ENCODE results near the gene SASH1.
"Not testable (repeated sequence)": the region's sequence is repeated elsewhere in the genome, so short reads cannot be mapped to it uniquely, and the experiment has no call there.

The SASH1 gene

GRCh38 chr6:148329596-148330381, 12.8 kb upstream of the SASH1 start:
- DNase-seq, result no peak

DNA sequence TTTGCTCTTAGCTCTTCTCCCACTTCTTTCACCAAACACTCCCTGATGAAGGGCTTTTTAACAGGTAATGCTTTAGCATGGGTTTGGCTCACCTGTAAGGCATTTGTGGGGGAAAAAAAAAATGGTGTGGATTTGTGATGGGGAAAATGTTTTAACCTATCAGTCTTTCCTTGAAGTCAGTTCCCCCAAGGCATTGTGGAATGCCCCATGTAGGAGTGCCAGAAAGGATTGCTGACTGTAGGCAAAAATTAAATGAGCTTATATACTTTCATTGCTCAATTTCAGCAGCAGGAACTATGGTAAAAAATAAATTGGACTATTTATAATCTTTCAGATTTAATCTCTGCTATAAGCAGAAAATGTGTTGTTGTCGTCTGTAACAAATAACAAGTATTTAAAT, 10.6 kb upstream of the SASH1 start:
- DNase-seq, result no peak

GRCh38 chr6:148336901-148337300, 5.7 kb upstream of the SASH1 start:
- DNase-seq, result no peak

- DNase-seq, result no peak
These were observed 2.9 kb upstream of the SASH1 start for GRCh38 chr6:148339766-148340165.

DNA sequence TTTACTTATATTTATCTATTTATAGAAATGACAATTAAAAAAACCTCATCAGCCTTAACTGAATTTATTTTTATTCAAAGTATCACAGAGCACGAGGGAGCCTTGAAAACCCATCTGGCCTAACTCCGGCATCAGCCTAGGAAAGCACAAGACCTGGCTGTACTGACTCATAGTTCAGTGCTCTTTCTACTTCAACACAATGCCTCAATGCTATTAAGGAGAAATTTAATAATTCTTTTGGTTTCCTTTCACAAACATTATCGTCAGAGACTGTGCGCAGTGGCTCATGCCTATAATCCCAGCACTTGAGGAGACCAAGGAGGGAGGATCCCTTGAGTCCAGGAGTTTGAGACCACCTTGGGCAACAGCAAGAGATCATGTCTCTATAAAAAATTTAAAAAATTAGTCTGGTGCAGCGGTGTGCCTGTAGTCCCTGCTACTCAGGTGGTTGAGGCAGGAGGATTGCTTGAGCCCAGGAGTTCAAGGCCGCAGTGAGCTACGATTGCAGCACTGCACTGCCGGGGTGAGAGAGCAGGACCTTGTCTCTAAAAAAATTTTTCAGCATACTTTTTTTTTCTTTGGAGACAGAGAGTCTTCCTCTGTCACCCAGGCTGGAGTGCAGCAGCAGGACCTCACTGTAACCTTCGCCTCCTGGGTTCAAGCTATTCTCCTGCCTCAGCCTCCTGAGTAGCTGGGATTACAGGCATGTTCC, 1.9 kb upstream of the SASH1 start:
- DNase-seq, result no peak

- DNase-seq, result no peak
These were observed 613 bp upstream of the SASH1 start for GRCh38 chr6:148342100-148342349.

- DNase-seq, result no peak
These were observed 577 bp downstream of the SASH1 start for GRCh38 chr6:148343047-148343782.

- no peak for DNase-seq
These were observed 2.5 kb downstream of the SASH1 start for GRCh38 chr6:148345176-148345575.

- DNase-seq, result no peak
These were observed 2.9 kb downstream of the SASH1 start for GRCh38 chr6:148345578-148345977.

GRCh38 chr6:148346681-148347440, 4.2 kb downstream of the SASH1 start:
- no peak for DNase-seq

- DNase-seq, result no peak
These were observed 4.9 kb downstream of the SASH1 start for GRCh38 chr6:148347441-148348054.

DNA sequence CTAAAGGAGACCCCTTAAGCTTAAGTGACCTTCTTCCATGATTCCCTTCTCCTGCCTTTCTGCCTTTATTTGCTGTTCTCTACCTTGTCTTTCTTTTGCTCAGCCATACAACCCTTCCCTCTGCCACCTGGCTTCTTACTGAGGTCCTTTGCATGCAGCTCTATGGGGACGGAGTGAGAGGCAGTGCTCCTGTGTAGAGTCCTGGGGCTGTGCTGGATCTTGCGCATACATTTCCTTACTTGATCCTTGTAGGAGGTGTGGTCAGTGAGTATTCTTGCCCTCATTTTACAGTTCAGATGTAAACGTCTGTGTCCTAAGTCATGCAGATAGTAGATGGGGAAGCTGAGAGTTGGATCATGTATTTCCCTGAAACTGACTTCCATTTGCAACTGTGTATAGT, 5.7 kb downstream of the SASH1 start:
- no peak for DNase-seq

DNA sequence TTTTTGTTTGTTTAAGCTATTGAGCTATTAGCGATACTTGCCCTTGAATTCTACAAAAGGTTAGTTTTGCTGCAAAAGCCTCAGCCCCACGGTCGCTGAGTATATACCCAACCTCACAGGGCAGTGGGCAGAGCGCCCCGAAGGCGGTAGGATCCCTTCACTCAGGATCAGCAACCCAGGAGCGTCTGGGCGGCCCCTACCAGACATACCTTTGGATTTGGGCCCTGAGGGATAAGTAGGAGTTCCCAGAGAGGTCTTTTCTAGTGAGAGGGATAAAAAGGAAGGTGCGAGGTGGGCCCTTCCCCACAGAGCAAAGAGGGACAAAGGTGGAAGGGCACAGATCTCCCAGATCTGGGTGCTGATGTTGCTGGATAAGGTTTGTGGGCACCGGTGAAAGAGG, 6.1 kb downstream of the SASH1 start:
- no peak for DNase-seq

GRCh38 chr6:148349466-148349865, 6.8 kb downstream of the SASH1 start:
- DNase-seq, result no peak

DNA sequence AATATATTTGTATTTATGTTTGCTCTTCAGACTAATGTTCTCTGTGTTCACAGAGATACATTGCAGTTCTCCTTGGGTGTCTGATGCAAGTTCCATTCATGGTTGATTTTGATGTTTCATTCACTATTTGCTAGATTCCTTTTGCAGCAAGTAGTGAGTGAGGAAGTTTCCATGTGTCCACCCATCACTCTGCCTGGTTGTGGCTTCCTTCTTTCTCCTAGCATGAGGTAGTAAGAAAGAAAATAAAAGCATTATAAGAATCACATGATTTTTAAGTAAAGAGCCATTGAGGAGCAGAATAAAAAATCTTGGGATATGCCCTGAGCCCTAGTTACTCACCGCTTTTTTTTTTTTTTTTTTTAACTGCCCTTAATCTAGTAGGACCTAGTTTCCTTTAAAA, 8.7 kb downstream of the SASH1 start:
- no peak for DNase-seq

GRCh38 chr6:148352421-148352820, 9.8 kb downstream of the SASH1 start:
- DNase-seq, result not testable (repeated sequence)

GRCh38 chr6:148358196-148358785, 15.7 kb downstream of the SASH1 start:
- peak; percentile 35 for DNase-seq

DNA sequence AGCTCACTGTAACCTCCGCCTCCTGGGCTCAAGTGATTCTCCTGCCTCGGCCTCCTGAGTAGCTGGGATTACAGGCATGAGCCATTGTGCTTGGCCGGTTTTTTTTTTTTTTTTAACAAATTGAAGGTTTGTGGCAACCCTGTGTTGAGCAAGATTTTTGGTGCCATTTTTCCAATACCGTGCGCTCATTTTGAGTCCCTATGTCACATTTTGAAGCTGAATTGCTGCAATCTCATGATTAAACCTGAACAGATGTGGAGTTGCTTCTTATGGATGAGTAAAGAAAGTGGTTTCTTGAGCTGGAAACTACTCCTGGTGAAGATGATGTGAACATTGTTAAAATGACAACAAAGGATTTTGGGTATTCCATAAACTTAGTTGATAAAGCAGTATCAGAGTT, 16.6 kb downstream of the SASH1 start:
- DNase-seq, result no peak

DNA sequence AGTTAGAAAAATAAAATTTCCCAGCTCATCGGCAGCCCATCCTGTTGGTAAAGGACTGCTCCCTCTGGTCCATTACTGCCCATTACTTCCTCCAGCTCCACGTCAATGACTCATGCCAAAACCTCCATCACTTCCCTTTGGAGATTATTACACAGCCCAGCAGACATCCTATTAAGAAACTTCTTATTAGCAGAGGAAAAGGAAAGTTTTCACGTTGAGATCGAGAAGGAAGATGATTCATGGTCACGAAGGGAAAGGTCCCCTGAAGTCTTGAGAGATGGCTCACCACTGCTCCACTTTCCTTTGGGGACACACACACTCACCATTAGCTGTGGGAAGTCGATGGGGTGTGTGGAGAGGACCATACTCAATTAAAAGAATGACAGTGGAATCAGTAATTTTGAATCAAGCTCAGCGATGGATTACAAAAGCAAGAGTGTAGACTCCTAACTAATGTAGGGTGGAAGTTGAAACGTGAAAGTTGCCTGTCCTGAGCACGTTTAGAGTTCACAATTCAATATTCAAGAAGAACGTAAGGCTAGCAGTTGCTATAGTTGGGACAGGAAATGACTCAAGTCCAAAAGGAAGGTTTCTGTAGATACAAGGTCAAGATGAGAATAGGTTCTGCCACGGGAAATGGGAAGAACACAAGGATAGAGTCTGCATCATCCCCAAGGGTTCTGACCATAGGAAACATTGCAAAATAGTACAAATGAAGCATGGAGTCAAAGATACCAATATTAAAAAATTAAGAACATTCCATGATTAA, 21.6 kb downstream of the SASH1 start:
- no peak for DNase-seq

DNA sequence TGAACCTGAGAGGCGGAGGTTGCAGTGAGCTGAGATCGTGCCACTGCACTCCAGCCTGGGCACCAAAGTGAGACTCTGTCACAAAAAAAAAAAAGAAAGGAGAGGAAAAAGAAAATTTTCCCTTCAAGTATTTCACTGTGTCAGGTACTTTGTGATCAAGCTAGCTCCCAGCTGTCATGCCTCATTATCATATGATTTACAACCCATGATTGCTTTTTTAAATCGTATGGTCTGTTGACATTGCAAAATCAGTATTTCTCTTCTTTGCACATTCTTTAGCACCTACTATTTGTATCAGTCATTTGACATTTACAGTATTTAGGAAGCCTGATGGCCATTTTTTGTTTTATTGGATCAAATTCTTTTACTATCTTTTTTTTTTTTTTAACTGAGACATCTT, 22.4 kb downstream of the SASH1 start:
- no peak for DNase-seq

GRCh38 chr6:148367411-148368024, 24.9 kb downstream of the SASH1 start:
- DNase-seq, result no peak

Measured in SIG-M5 (cell line).